HT1080 (cell line): Measurements from ENCODE around the gene COL11A2. TPM values are rescaled to one million over a fixed set of nuclear protein-coding genes. Genes with fewer than 3 reads are reported as not detected.

ENCODE experiments used
- DNase-seq: peaks from one replicate; pipeline ENCODE4 v3.0.0-alpha.2; 2015; ENCODE audit warnings: low read depth
- total RNA-seq: library from RNA; depleted of rRNA; stranded (reverse); fragments of >200 nt; shearing (Covaris generic); gene quantifications from 2 replicates; pipeline ENCODE4 v1.2.3, GENCODE V29; 2014

The COL11A2 gene
- total RNA-seq, 1 experiment from 2014 or later = 0.71 TPM

GRCh38 chr6:33172688-33173534 is 19.4 kb downstream of the COL11A2 start:
- no peak for DNase-seq

DNA sequence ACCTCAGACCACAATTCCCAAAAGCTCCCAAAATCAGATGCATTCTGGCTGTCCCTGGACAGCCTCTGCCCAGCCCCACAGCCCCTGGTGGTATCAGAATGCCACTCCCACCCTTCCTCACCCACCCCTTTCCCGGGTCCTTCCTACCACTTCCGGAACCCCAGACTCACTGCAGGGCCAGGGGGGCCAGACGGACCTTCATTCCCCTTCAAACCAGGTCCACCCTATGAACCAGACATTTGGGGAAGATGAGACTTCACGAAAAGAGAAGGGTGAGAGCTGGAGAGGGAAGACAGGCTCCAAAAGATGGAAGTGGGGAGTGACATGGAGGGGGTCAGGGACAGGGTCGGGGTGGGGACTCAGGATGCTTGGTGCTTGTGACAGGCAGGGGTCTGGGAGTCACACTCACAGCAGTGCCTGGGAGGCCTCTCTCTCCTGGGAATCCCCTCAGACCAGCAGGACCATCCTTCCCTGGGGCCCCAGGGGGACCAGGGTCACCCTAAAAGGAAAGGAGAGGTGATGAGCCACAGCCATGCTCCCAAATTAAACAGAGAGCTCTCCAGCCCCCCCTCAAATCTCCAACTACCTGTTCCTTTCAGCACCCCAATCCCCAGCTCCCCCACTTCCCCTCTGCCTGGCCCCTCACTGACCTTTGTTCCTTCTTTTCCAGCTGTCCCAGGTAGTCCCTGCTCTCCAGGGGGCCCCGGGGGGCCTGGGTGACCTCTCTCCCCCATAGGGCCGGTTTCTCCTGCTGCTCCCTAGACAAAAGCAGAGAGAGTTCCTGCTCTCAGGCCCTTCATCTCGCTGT is 20.2 kb downstream of the COL11A2 start:
- no peak for DNase-seq

GRCh38 chr6:33171016-33171879 is 21.0 kb downstream of the COL11A2 start:
- no peak for DNase-seq

DNA sequence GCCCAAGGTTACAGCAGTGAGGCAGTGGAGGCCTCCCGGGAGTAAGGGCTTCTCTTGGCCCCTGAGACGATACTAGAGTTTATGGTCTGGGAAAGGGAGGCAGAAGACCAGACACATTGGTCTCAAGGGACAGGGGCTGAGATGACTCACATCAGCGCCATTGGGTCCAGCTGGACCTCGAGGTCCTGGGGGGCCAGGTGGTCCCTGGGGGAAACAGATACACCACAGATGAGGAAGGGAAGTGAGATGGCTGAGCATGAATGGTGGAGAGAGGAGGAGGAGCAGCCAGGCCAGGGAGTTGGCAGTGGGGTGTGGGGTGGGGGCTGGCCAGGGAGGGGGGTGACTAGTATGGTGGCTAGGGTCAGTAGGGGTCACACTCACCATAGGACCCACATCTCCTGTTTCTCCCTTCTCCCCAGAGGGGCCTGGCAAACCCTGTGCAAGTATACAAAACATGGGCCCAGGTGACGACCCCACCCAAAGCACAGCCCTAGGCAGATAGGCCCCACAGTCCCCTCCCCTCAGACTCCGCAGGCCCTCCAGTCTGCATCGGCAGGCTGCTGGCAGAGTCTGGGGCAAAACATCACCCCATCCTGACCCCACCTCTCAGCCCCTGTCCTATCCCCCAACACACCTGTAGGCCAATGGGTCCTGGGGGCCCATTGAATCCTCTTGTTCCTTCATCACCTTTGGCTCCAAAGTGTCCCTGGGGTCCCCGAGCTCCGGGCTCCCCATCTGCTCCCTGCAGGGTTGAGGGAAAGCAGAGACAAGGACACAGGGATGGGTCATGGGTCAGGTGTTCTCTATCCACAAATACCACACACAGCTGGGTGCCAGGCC is 21.9 kb downstream of the COL11A2 start:
- no peak for DNase-seq

GRCh38 chr6:33169291-33170175 is 22.7 kb downstream of the COL11A2 start:
- DNase-seq = no peak

DNA sequence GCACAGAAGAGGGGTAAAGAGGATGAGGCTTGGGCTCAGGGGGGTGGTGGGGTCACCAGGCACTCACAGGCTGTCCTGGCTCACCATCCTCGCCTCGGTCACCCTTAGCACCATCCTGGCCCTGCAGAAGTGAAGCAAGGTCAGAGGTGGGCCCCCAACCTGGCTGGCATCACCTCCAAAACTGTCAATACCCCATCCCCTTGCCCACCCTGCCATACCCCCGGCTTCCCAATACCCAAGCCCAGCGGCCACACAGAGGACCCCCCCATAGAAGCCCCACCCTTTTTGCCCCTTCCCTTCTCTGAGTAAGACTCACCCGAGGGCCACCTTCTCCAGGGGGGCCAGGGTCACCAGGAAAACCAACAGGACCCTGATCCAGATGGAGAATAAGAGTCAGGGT is 23.6 kb downstream of the COL11A2 start:
- no peak for DNase-seq

- no peak for DNase-seq
These were observed 24.0 kb downstream of the COL11A2 start for GRCh38 chr6:33168284-33168601.

DNA sequence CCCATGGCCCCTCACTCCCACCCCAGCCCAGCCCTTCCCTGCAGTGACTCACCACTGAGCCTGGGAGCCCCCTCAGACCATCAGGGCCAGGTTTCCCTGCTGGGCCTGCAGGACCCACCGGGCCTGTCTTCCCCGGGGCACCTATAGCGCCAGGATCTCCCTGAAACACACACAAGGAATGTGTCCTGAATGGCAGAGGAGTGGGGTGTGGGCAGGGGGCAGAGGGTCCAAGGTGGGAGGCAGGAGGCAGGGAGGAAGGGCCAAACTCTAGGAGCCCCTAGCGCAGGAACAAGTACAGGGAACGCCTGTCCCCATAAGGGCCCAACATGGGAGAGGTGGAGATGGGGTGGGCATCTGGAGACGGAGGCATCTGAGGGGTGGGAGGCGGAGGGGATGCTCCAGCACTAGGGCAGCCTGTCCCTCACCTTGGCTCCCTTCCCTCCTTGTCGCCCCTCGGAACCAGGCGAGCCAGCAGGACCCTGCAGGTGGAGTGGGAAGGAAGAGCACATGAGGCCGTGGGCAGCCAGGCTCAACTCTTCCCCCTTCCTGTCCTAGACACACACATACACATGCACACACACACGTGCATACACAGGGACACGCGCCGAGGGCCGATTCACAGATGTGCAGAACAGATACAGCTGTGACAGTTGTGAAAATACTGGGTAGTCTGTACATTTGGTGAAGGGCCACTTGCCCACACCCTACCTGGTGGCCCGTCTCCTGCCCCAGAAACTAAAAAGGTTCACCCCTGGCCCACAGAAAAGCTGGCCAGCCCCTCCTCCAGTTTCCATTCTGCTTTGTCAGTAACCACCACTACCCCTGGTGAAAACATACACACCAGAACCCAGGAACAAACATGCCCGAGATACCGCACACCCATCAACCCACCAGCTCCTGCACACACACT is 24.6 kb downstream of the COL11A2 start:
- DNase-seq = no peak

- no peak for DNase-seq
These were observed 25.5 kb downstream of the COL11A2 start for GRCh38 chr6:33166811-33167210.

- no peak for DNase-seq
These were observed 25.9 kb downstream of the COL11A2 start for GRCh38 chr6:33166363-33166762.

GRCh38 chr6:33165581-33166258 is 26.5 kb downstream of the COL11A2 start:
- DNase-seq = no peak

- no peak for DNase-seq
These were observed 27.4 kb downstream of the COL11A2 start for GRCh38 chr6:33164665-33165373.

- DNase-seq = no peak
These were observed 28.1 kb downstream of the COL11A2 start for GRCh38 chr6:33164176-33164575.

GRCh38 chr6:33163540-33163939 is 28.7 kb downstream of the COL11A2 start:
- no peak for DNase-seq

DNA sequence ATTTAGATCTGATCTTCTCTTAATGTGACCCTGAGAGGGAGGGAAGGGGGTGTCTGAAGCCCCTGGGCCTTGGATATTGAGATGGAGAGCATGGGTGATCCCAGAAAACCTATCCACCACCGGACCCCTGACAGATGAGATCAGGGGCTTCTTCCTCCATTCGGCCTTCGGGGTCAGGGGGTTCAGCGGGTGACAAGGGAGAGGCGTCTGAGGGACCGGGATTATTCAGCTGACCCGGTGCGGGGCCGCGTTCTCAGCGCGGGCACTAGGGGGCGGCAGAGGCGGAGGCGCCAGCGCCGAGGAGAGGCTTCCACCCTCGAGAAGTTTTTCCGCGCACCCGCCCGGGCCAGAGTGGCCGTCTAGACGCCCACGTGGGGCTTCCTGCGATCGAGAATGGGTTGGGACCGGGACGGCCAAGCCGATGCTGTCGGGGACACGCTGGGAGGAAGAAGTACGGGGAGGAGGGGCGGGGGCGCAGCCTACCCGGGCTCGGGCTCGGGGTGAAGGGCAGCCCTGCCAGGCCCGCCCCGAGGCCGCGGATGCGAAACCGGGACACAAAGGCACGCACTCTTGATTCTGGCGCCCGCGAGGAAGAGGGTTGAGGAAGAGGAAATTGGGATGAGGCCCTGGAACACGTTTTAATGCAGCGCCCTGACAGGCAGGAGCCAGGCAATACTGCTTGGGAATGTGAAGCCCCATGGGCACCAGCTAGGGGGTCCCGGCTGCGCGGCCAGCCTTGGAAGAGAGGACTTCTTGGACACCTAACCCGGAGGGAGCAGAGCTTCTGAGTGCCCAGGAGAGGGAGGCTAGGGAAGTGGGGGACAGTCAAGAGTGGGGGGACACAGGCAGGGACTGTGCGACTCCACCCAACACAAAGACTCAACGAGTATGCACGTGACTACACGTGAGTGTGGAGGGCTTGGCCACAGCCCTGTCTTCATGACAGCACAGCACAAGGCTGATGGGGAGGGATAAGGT is 30.6 kb downstream of the COL11A2 start:
- peak; percentile 50 for DNase-seq

DNA sequence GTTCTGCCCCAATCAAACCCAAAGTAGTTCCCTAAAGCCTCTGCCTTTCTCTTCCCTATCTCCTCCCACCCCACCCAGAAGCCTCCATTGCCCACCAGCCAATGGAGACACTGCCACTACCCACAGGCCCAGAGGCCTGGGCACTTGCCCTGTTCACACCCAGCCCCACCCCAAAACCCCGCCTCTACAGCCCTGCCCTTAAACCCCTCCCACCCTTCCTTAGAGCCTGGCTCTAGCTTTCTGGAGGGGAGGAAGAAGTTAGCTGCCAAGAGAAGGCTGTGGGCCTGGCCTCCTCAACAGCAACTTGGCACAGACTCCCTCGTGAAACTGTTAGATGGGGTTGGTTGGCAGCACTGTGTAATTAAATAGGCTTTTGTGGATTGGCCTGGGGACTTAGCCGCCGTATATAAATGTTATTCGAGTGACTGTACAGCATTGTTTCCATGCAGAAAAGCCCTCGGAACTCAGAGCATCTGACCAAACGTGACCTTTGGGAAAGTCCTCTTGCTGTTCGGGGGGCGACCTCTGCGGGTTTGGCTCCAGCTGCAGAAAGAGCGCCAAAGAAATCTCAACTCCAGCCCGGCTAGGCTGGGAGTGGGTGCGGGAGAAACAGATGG is 31.4 kb downstream of the COL11A2 start:
- DNase-seq = peak; percentile 70
